K562 (cell line): ENCODE measurements around the gene IRF5. TPM values are rescaled to one million over a fixed set of nuclear protein-coding genes. Genes with fewer than 3 reads are reported as not detected.

Experiments
- TCF7 ChIP-seq: sonication (generic); IDR thresholded peaks from 2 replicates; pipeline ENCODE4 v1.6.1; 2016; ENCODE audit warnings: antibody characterized with exemption, borderline replicate concordance
- ZKSCAN1 ChIP-seq: fragments of 150-350 bp; IDR thresholded peaks from 2 replicates; pipeline ENCODE4 v1.6.1; 2016; ENCODE audit warnings: low read depth, low read length
- ZNF175 ChIP-seq: fragments of 200-800 bp; sonication (Bioruptor generic); IDR thresholded peaks from 2 replicates; pipeline ENCODE4 v1.6.1; 2016; ENCODE audit warnings: low read depth, mild to moderate bottlenecking, missing genetic modification characterization, missing compliant biosample characterization
- ZNF274 ChIP-seq: IDR thresholded peaks from 2 replicates; pipeline ENCODE4 v1.6.1; 2011; ENCODE audit warnings: low read depth, mild to moderate bottlenecking, low read length, moderate library complexity, borderline replicate concordance
- polyA plus RNA-seq, 8 experiments: library from polyadenylated mRNA; depleted of rRNA in 4 of 8; stranded (reverse) in 5 of 8; unstranded in 3 of 8; fragments of >200 nt; fragmentation: Nextera tagmentation in 2 of 8; fragmentation: Illumina TruSeq in 1 of 8; extraction: Ambion mirVana in 2 of 8; extraction: Trizol in 1 of 8; gene quantifications; 2 replicates each; pipeline versions ENCODE4 v1.2.1 to v1.2.3, GENCODE V29; 2011 to 2014; ENCODE audit warnings: inconsistent platforms in 1 of 8, missing spikeins in 1 of 8
- total RNA-seq, 7 experiments: library from RNA; depleted of rRNA in 6 of 7; stranded (reverse); fragments of >200 nt in 6 of 7; fragmentation: Illumina TruSeq in 2 of 7; extraction: Trizol in 2 of 7; gene quantifications; 2 replicates each; pipeline versions ENCODE4 v1.2.1 to v1.2.3, GENCODE V29; 2011 to 2021; ENCODE audit warnings: low replicate concordance in 1 of 7
- TF ChIP-seq, protein P1 (sequence below): fragments of 200-800 bp; sonication (Bioruptor generic); IDR thresholded peaks from 2 replicates; pipeline ENCODE4 v1.6.1; 2017; ENCODE audit warnings: missing genetic modification characterization, missing compliant biosample characterization
- TF ChIP-seq, protein P2 (sequence below): fragments of 450-650 bp; formaldehyde crosslinking; conservative IDR thresholded peaks from 2 replicates; pipeline ENCODE4 v1.4.0; 2022; ENCODE audit warnings: mild to moderate bottlenecking, missing genetic modification characterization
- TF ChIP-seq, protein P3 (sequence below): fragments of 450-650 bp; formaldehyde crosslinking; IDR thresholded peaks from 2 replicates; pipeline ENCODE4 v1.4.0; 2022; ENCODE audit warnings: missing genetic modification characterization

IRF5 gene
- total and polyA plus RNA-seq, 9 of the 15 experiments (the other 6 are each of a cell fraction or from before 2014, with no cell fraction given) = 0.04 TPM; not detected in 8

DNA sequence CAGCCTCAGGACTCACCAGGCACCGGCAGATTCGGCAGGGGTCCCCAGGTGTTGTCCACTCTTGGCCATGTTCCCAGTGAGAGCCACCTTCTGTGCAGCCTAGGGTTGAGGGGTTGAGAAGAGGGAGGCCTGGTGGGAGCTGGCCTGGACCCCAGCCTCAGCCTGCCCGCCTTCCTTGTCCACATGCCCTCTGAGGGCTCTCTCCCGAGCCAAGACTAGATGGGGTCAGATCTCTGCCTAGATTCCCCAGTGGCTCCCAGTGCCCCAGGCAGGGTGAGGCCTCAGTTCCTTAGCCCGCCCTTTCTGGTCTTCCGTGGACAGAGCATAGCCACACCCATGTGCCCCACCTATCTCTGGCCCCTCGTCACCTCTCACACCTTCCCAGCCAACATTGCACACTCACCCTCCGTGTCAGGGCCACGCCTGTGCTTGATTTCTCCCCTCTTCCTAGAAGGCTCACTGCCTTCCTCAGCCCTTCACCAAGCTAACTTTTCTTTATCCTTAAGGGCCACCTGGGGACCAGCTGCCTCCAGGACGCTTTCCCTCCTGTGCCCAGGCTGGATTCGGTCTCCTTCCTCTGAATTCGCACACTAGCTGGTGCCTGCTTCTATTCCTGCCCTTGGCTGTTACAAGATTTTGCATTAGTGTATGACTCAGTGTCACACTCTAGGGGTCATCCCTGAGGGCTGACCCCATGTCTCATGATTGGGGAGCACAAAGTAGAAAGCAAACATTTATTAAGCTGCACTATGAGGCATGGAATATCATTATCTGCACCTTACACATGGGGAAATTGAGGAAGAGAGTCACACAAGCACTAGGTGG is 34.8 kb upstream of the IRF5 start (continued):
- TF ChIP-seq, protein P1, sequence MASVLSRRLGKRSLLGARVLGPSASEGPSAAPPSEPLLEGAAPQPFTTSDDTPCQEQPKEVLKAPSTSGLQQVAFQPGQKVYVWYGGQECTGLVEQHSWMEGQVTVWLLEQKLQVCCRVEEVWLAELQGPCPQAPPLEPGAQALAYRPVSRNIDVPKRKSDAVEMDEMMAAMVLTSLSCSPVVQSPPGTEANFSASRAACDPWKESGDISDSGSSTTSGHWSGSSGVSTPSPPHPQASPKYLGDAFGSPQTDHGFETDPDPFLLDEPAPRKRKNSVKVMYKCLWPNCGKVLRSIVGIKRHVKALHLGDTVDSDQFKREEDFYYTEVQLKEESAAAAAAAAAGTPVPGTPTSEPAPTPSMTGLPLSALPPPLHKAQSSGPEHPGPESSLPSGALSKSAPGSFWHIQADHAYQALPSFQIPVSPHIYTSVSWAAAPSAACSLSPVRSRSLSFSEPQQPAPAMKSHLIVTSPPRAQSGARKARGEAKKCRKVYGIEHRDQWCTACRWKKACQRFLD = 0 out of 2 replicates have a peak, but pooled peaks have one; percentile 2
- TF ChIP-seq, protein P2, sequence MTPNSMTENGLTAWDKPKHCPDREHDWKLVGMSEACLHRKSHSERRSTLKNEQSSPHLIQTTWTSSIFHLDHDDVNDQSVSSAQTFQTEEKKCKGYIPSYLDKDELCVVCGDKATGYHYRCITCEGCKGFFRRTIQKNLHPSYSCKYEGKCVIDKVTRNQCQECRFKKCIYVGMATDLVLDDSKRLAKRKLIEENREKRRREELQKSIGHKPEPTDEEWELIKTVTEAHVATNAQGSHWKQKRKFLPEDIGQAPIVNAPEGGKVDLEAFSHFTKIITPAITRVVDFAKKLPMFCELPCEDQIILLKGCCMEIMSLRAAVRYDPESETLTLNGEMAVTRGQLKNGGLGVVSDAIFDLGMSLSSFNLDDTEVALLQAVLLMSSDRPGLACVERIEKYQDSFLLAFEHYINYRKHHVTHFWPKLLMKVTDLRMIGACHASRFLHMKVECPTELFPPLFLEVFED (CRISPR knock-in tag) = peak; percentile 68; the same call in 1 of the 2 replicates
- TF ChIP-seq ZNF274 (no peak), TCF7 (no peak), ZKSCAN1 (peak; percentile 47; the same call in 1 of the 2 replicates), ZNF175 (CRISPR knock-in tag) (peak; percentile 87)
- TF ChIP-seq, protein P3, sequence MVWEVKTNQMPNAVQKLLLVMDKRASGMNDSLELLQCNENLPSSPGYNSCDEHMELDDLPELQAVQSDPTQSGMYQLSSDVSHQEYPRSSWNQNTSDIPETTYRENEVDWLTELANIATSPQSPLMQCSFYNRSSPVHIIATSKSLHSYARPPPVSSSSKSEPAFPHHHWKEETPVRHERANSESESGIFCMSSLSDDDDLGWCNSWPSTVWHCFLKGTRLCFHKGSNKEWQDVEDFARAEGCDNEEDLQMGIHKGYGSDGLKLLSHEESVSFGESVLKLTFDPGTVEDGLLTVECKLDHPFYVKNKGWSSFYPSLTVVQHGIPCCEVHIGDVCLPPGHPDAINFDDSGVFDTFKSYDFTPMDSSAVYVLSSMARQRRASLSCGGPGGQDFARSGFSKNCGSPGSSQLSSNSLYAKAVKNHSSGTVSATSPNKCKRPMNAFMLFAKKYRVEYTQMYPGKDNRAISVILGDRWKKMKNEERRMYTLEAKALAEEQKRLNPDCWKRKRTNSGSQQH (CRISPR knock-in tag) = peak; percentile 39; the same call in 1 of the 2 replicates
